IPS-18c (cell line): ENCODE measurements around the gene RCN2.
A peak's percentile ranks its signal among the peaks of the same experiment; 100 is the strongest.

ENCODE experiments used
- H3K4me3 ChIP-seq: 2 replicates; pipeline ENCODE4 v1.7.0; 2013; ENCODE audit warnings: low read depth, mild to moderate bottlenecking, low read length, moderate library complexity; ENCODE audit not compliant: insufficient read depth
- H3K9me3 ChIP-seq: one replicate; pipeline ENCODE4 v1.6.1; 2013; ENCODE audit warnings: mild to moderate bottlenecking, low read length, moderate library complexity; ENCODE audit not compliant: control insufficient read depth, insufficient read depth

Gene RCN2

DNA sequence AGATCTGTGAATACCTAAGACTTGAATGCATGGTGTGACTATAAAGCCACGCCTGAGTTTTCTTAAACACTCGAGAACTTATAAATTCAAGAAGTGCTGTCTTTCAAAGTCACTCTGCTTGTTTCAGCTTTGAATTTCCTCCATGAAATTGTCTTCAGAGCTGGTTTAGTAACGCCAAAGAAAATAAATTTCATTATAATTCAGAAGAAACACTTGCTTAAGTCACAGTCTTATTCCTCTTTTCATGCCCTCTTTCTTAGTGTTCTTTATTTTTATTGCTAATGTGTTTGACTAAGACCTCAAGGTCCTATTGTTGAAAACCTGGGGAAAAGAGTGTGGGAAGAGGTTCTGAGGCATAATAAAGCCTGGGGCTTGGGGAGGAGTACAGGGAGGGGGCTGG lies 3.3 kb upstream of the RCN2 start:
- H3K9me3 ChIP-seq: peaks cover 4% of the 10 kb centered on the region
- H3K4me3 ChIP-seq: no peak overlapping the region

DNA sequence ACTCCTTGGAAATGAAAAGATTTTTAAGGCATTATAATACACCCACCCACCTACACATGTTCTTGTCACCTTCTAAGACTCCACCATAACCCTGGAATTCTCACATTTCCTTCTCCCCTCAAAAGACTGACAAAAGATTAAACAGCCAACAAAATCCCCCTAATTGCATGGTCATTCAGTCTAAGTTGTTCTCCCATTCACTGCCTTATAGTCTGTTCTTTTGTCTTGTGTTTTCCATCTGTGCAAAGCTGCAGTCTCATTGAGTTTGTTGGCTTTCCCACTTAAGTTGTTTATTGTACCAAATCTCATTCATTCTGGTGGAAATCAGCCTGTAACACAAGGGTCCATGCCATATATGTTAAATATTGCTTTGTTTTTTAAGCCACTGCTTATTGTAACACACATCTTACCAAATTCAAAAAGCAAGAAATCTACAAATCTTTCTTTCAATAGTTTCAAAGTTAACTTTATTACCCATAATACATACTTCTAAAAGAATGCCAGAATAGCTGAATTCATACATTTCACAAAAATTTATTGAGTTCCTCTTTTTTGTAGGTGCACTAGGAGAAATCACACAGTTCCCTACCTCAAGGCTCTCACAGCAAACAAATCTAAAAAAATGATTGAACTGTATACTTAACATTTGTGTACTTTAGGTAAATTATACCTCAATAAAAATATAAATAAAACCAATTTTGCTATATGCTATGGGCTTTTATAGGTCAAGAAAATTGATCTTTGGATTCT lies 2.4 kb upstream of the RCN2 start:
- Histone ChIP-seq H3K4me3 (no peak overlapping the region), H3K9me3 (peaks cover 4% of the 10 kb centered on the region)

DNA sequence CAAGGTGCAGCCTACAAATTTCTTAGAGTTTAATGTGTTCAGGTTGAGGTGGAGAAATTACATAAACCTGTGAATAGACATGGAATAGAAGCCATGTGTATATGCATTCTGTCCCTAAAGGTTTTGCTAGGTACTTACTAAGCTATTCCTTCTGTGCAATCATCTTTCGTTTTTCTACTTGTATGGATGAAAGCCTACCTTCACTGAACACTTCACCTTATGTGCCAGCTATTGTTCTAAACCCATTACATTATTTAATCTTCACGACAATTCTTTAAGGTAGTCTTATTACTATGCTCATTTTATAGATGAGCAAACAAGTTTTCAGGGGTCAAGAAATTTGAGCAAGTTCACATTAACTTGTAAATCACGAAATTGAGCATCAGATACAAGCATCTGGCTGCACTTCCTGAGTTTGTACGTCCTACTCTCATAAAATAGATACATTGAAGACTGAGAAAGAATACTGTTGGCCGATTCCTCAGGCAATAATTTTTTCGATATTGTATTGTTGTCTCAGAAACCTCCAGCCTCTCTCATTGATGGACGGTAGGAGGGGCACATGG lies 635 bp upstream of the RCN2 start:
- peaks cover 4% of the 10 kb centered on the region for H3K9me3 ChIP-seq
- peak overlapping the region; percentile 49; the same call in 1 of the 2 replicates for H3K4me3 ChIP-seq

DNA sequence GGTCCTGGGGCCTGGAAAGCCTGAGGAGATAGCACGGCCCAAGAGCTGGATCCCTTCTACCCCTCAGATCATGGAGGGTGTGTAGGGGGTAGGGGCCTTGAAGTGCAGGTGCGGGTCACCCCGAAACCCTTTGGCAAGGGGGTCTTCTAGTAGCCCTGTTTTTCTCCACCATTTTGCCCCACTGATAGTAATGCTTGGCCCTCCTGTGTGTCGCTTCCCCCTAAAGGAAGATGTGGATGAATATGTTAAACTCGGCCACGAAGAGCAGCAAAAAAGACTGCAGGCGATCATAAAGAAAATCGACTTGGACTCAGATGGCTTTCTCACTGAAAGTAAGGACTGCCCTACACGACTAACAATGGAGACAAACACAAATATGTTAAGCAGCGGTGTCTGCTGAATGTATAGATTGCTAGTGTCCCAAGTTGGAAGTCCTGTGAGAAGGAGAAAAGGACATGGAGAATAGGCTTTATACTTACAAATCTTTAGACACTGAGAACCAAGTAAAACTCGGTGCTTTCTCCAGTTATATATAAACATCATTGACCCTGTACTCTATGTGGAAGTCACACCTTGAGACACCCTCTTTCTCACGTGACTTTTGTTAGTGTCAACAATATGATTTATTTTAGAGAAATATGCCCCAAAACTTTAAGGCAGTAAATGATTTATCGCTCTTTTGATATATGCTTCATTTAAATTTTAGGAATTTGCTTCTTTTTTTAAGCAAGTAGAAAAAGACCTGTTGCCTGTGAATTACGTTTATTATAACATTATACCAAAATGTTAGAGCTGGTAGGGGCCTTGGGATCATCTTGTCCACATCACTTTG lies 802 bp downstream of the RCN2 start:
- peak overlapping the region; percentile 93 for H3K4me3 ChIP-seq
- H3K9me3 ChIP-seq: peaks cover 4% of the 10 kb centered on the region

DNA sequence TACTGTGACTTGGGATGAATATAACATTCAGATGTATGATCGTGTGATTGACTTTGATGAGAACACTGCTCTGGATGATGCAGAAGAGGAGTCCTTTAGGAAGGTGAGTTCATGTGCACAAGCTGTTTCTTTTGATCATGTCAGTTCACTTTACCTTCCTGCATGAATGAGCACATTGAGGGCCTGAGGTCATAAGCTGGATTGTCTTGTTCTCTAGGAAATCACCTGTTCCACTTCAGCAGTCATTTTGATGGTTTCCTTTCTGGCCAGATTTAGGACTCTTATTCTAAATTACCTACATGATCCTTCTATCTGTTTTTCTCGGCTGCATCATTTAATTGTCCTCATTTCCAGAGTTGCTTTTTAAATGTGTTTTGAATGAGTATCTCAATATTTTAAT lies 4.1 kb downstream of the RCN2 start:
- H3K4me3 ChIP-seq: no peak overlapping the region

DNA sequence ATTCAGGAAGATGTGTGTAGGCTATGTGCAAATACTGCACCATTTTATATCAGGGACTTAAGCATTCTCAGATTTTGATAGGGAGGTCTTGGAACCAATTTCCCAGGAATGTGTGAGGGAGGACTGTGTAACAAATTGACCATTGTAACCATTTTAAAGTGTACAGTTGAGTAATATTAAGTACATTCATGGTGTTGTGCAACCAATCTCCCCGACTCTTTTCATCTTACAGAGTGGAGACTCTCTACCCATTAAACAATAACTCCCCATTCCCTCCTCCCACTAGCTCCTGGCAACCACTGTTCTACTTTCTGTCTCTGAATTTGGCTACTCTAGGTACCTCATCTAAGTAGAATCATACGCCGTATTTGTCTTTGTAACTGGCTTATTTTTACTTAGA lies 5.1 kb downstream of the RCN2 start:
- H3K9me3 ChIP-seq: peaks cover 6% of the 10 kb centered on the region
- H3K4me3 ChIP-seq: no peak overlapping the region

More for the DNA sequence above, 4.1 kb downstream of the RCN2 start:
- H3K9me3 ChIP-seq: peaks cover 6% of the 10 kb centered on the region

DNA sequence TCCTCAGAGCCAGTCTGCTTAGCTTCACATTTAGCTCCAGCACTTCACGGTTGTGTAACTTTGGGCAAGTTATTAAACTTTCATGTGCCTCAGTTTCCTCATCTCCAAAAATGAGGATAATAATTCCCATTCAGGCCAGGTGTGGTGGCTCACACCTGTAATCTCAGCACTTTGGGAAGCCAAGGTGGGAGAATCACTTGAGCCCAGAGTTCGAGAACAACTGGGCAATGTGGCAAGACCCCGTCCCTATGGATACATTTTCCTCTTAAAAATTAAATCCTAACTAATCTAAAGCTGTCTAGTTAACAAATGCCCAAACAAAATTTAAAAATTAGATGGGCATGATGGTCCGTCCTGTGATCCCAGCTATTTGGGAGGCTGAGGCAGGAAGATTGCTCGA lies 7.2 kb downstream of the RCN2 start:
- H3K4me3 ChIP-seq: no peak overlapping the region

DNA sequence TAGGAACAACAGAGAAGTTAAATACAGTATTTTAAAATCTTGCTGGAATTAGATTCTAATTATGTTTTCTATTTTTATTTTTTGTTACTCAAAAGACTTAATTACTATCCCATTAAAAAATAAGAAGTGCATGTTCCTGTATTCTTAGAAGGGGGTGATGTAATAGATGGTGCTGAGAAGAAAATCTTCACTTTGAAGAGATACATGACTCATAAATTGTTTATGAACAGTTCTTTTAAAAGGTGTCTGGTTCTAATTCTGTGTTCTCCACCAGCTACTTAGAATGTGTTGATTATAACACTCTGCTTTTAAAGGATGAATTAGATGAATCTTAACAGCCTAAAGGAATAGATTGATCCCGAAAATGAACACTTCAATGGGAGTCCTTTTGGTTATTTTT lies 8.2 kb downstream of the RCN2 start:
- H3K9me3 ChIP-seq: peaks cover 2% of the 10 kb centered on the region
- H3K4me3 ChIP-seq: no peak overlapping the region

More for the DNA sequence above, 7.2 kb downstream of the RCN2 start:
- peaks cover 2% of the 10 kb centered on the region for H3K9me3 ChIP-seq

DNA sequence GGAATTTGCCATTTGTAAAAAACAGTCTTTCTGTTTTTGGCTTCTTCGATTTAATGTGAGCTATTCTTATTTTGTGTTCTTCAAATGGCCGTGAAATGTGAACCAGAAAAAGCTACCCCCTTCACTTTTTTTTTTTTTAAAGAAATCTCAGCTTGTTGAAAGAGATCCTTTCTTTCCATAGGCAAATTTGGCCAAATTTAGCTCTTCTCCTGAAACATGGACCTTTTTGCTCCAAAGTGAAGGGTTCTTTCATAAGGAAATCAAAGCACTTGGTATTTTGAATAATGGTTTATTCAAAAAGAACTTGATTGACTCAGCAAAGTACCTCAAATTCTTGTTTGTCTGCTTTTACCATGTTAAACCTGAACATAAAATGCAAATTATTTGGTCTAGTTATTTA lies 10.1 kb downstream of the RCN2 start:
- peaks cover 2% of the 10 kb centered on the region for H3K9me3 ChIP-seq
- no peak overlapping the region for H3K4me3 ChIP-seq

DNA sequence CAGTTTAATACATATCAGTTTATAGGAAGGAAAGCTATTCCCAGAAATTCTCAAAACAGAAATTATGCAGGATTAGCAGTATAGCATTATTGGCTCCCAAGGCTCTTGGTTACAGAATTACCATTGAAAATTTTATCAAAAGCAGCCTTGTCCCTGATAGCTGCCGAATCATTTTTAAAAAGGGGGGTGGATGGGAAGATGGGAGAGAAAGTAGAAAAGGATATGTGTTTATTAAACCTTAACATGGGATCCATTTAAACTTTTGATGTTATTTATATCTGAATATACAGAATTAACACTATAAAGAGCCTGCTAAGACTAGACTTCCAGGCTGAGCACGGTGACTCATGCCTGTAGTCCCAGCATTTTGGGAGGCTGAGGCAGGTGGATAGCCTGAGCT lies 10.8 kb downstream of the RCN2 start:
- H3K4me3 ChIP-seq: no peak overlapping the region

DNA sequence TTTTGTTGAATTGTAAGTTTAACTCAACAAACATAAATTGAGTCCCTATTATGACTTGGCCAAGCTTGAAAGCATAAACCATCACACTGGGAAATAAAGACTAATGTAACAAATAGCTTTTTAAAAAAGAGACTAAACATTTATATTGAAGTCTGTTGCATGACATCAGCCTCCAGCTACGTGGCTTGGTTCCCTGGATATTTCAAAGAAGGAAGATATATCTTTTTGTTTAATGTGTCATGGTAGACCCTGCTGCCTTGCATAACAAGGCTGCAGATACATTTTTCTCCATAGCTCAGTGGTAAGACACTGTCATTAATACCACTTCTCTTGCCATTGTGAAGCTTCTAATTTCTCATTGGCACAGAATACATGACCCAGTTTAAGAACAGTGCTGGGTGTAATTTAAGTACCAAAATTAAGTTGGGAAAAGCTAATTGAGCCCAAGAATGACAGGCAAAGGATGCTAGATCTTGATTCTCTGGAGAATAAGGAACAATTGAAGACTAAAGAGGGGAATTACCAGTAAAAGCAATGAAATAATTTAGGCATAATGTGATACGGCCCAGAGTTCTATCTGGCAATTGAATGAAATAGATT lies 14.0 kb downstream of the RCN2 start:
- H3K4me3 ChIP-seq: no peak overlapping the region
- H3K9me3 ChIP-seq: peaks cover under 1% of the 10 kb centered on the region

More for the DNA sequence above, 10.8 kb downstream of the RCN2 start:
- peaks cover 2% of the 10 kb centered on the region for H3K9me3 ChIP-seq

DNA sequence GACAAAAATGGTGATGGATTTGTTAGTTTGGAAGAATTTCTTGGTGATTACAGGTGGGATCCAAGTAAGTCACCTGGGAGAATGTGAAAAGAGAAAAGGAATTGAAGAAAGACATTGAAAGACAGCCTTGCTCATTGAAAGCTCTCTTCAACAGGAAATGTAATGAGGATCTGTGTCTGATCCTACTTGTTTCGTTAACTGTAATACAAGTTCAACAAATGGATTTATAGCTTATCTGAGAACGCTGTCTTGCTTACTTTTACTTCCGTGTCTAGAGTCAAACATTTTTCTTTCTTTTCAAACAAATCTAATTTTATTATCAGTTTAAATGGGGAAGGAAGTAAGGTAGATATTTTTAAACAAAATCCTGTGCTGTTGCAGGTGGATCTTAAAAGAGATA lies 15.9 kb downstream of the RCN2 start:
- no peaks in the 10 kb centered on the region for H3K9me3 ChIP-seq
- no peak overlapping the region for H3K4me3 ChIP-seq

DNA sequence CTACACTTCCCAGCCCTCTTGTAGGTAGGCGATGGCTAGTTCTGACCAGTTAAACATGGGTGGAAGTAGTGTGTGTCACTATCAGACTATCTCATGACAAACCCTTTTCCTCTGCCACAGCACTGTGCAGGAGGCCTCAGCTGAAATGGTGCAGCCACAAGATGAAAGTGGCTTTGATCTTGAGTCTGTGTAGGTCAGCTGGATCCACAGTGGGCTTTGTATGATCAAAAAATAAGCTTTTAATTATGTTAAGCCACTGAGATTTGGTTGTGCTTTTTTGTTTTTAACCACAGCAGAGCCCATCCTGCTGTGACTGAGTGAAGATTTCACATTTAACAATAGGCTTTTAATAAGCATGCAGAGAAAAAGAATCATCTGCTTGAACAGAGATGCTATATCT lies 19.7 kb downstream of the RCN2 start:
- Histone ChIP-seq H3K4me3 (no peak overlapping the region), H3K9me3 (no peaks in the 10 kb centered on the region)

DNA sequence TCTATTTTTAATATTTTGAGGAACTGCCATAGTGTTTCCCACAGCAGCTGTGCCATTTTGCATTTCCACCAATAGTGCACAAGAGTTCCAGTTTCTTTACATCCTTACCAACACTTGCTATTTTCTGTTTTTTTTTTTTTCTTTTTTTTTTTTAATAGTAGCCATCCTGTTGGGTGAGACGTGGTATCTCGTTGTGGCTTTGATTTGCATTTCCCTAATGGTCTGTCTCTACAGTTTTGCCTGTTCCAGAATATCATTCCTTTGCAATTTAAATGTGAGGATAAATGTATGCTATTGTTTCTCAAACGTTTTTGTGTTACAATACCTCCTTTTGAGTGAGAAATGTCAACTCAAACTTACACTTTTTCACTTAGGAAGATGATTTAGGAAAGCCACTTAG lies 22.4 kb downstream of the RCN2 start:
- H3K9me3 ChIP-seq: no peaks in the 10 kb centered on the region
- no peak overlapping the region for H3K4me3 ChIP-seq

DNA sequence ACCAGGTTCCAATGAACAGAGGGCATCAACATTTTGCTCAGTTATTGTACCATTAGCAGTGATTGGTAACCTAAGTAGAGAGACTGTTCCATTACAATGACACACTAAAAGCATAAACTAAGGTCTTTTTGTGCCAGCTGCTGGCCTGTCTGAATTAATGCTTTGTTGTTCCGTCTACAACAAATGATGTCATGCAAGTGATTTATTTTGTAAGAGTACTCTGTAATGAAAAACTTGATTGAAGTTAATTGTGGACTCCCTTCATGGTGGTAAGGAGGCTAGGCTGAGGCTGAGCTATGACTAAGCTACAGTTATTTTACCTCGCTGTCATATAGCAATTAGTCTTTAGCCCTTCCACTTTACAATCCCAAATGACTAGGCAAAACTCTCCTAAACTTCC lies 23.2 kb downstream of the RCN2 start:
- Histone ChIP-seq H3K4me3 (no peak overlapping the region), H3K9me3 (no peaks in the 10 kb centered on the region)

DNA sequence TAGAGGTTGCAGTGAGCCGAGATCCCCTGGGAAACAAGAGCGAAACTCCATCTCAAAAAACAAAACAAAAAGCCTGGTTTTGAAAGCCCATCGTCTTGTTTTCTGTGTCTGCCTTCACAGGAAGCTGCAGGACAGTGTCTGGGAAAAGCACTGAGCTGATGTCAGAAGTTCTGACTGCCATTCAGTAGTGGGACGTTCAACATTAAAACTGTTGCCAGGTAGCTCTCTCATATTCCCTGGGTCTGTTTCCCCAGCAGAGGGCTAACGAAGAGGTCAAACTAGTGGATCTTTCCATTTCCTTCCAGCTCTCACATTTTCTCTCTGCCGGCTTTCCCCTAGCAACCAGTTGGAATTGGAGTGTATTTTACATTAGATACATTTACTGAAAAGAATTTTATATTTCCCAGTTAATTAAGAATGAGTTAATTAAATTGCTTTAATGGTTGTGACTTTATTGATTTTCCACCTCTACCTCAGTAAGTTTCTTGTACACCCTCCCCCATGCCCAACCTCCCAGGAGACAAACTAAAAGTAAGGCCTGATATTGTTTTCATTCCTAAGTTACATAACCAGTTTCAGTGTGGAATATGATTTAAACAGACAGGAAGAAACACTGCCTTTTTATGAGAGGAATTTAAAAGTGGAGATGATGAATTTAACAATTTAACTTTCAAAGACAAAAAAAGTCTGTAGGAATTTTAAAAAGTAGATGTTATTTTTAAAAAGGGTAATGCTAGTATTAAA lies 29.9 kb downstream of the RCN2 start:
- H3K4me3 ChIP-seq: no peak overlapping the region
- no peaks in the 10 kb centered on the region for H3K9me3 ChIP-seq

DNA sequence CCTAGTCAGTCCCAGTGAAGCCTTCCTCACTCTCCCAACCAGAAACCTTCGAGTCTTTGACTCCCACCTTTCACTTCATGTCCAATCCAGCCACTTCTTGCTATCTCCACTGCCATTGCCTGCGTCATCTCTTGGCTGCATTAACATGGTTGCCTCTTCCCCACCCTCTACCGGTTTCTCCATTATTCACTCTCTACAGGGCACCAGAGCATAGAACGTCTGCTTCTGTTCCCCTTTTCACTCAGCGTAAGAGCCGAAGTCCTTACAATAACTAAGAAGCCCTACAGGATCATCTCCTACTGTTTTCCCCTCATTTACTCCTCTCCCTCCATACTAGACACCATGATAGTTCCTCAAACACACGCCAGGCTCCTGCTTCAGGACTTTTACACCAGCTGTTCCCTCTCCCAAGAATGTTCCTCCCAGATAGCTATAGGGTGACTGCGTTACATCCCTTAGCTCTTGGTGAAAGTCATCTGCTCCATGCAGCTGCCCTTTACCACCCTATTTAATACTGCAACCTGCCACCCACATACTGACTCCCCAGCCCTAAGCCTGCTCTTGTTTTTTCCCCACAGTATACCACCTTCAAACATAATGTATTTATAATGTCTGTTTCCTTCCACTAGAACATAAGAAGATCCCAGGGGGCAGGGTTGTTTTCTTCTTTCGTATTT lies 30.9 kb downstream of the RCN2 start:
- Histone ChIP-seq H3K4me3 (no peak overlapping the region), H3K9me3 (no peaks in the 10 kb centered on the region)
